ENCODE results near the gene ARHGAP9. TPM values are rescaled to one million over a fixed set of nuclear protein-coding genes. Genes with fewer than 3 reads are reported as not detected.
"Not testable (repeated sequence)": the region's sequence is repeated elsewhere in the genome, so short reads cannot be mapped to it uniquely, and the experiment has no call there.

The ARHGAP9 gene
- total and polyA plus RNA-seq, 2 of the 4 experiments (the other 2 are of a cell fraction): 0.18 to 0.79 TPM

DNA sequence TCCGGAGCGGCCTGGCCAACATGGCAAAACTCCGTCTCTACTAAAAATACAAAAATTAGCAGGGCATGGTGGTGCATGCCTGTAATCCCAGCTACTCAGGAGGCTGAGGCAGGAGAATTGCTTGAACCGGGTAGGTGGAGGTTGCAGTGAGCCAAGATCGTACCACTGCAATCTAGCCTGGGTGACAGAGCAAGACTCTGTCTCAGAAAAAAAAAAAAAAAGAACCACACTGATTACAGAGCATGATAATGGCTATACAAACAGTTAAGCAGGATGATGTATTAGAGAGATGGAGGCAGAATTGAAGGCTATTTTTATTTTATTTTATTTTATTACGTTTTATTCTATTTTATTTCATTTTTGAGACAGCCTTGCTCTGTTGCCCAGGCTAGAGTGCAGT, 35.3 kb downstream of the ARHGAP9 start:
- H3K79me1 ChIP-seq (ENCODE audit: low read depth in 1 of 2, low read length in 2 of 2); H3K4me3 ChIP-seq (ENCODE audit: insufficient read depth, low read depth, low read length); H2AK5ac ChIP-seq (ENCODE audit: low read depth, low read length); ATAC-seq (ENCODE audit: low read depth); in situ Hi-C loops (cut with MboI; ENCODE audit: low sequenced_read_pairs); H4K5ac ChIP-seq (ENCODE audit: low read depth, low read length); H3K27me3 ChIP-seq (ENCODE audit: control insufficient read depth, insufficient read depth, low read length); H3K56ac ChIP-seq (ENCODE audit: extremely low read depth, insufficient read depth, low read length); H2BK5ac ChIP-seq (ENCODE audit: low read depth, low read length, poor library complexity, severe bottlenecking); H3K9ac ChIP-seq (ENCODE audit: low read depth, low read length); H2BK15ac ChIP-seq (ENCODE audit: low read depth, low read length); H3K9me1 ChIP-seq (ENCODE audit: insufficient read depth, low read length); H4K8ac ChIP-seq (ENCODE audit: low read depth in 2 of 2, low read length in 2 of 2); POLR2A ChIA-PET (ENCODE audit: unreplicated experiment); H2BK120ac ChIP-seq (ENCODE audit: low read depth, low read length); H3K23ac ChIP-seq (ENCODE audit: low read depth, low read length); H3K14ac ChIP-seq (replicated peaks; ENCODE audit: low read depth, low read length); H3K27ac ChIP-seq (ENCODE audit: insufficient read depth, low read length); intact Hi-C loops (cut with micrococcal nuclease); H4K20me1 ChIP-seq (ENCODE audit: insufficient read depth, low read length); H3K4me2 ChIP-seq (ENCODE audit: low read depth, low read length); H3K18ac ChIP-seq (ENCODE audit: low read depth, low read length); H3K9me3 ChIP-seq (ENCODE audit: control insufficient read depth, insufficient read depth, low read length); dilution Hi-C loops (cut with HindIII; ENCODE audit: low sequenced_read_pairs, unreplicated experiment); H3K4ac ChIP-seq (ENCODE audit: low read depth, low read length); BruUV-seq (replicated peaks); H3K36me3 ChIP-seq (ENCODE audit: control insufficient read depth, insufficient read depth, low read length); DNase-seq; H3K4me1 ChIP-seq (ENCODE audit: control insufficient read depth, insufficient read depth, low read length); H2BK20ac ChIP-seq (ENCODE audit: low read depth, low read length); H4K91ac ChIP-seq (ENCODE audit: insufficient read depth, low read depth, low read length); H2AFZ ChIP-seq (replicated peaks; ENCODE audit: low read length, poor library complexity); H2AK9ac ChIP-seq (replicated peaks; ENCODE audit: low read depth, low read length, poor library complexity): not testable (repeated sequence)
- WGBS, 2 experiments (ENCODE audit: extremely low coverage in 2 of 2, insufficient read length in 1 of 2): no CpG with 5 or more reads among the region's 6 CpGs
- CTCF ChIA-PET: interaction anchor here (1.0 kb wide), 1 partner anchor 8 kb away, joined by 4 read pairs; no protein-coding TSS in a partner anchor
